Gastrocnemius medialis (tissue), 4 donors: ENCODE results near the gene FAM118B.

Experiments
- POLR2A ChIP-seq, 2 donors: fragments of 450-650 bp; IDR thresholded peaks; one replicate each; pipeline ENCODE4 v1.6.1; 2017; ENCODE audit warnings: antibody characterized with exemption in 2 of 2, mild to moderate bottlenecking in 2 of 2, moderate library complexity in 2 of 2
- TF ChIP-seq, protein P1 (sequence below), 5 experiments: fragments of 450-650 bp in 3 of 5; fragments of 200-600 bp in 2 of 5; sonication (generic) in 2 of 5; IDR thresholded peaks in 4 of 5; conservative IDR thresholded peaks in 1 of 5; 1 replicate in 4 of 5; 2 replicates in 1 of 5; pipeline ENCODE4 v1.5.1; 2016 to 2019; ENCODE audit warnings: antibody characterized with exemption in 5 of 5, mild to moderate bottlenecking in 3 of 5, moderate library complexity in 3 of 5

DNA sequence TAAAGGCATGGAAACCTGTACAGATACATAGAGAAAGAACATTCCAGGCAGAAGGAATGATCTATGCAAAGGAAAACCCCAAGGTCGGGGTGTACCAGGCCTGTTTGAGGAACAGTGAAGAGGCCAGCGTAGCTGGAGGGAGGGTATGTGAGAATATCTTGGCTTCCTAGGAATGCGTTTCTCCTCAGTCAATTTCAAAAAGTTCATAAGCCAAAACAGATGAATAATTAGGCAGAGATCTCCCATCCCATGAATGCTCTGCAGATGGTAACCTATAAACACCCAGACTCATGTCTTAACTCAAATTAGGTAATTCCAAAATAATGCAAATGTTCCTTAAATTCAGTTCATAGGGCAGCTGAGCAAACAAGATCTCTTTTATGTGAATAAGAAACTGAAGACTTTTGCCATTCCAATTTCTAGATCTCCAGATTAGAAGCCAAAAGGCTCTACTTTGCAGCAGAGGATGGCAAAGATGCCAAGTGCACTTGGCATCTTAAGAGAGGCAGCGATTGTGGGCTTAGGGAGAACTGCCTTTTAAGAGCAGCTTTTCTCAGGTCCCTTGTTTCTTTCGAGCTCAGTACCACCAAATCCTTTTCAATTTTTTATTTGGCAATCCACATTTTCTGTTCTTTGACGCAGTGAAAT, 13.2 kb downstream of the FAM118B start:
- TF ChIP-seq, protein P1, sequence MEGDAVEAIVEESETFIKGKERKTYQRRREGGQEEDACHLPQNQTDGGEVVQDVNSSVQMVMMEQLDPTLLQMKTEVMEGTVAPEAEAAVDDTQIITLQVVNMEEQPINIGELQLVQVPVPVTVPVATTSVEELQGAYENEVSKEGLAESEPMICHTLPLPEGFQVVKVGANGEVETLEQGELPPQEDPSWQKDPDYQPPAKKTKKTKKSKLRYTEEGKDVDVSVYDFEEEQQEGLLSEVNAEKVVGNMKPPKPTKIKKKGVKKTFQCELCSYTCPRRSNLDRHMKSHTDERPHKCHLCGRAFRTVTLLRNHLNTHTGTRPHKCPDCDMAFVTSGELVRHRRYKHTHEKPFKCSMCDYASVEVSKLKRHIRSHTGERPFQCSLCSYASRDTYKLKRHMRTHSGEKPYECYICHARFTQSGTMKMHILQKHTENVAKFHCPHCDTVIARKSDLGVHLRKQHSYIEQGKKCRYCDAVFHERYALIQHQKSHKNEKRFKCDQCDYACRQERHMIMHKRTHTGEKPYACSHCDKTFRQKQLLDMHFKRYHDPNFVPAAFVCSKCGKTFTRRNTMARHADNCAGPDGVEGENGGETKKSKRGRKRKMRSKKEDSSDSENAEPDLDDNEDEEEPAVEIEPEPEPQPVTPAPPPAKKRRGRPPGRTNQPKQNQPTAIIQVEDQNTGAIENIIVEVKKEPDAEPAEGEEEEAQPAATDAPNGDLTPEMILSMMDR (IDR thresholded peaks at IDR 0.05 in 4 of 5, conservative IDR thresholded peaks at IDR 0.05 in 1 of 5): no peak
- TF ChIP-seq POLR2A (IDR thresholded peaks at IDR 0.05): no peak
